Measurements from ENCODE around the gene EIF4G3. TPM values are rescaled to one million over a fixed set of nuclear protein-coding genes. Genes with fewer than 3 reads are reported as not detected.

EIF4G3 gene
- total and polyA plus RNA-seq, 2 donors, result 17.0 to 22.1 TPM

- no peak for DNase-seq (ENCODE audit: low read depth in 6 of 9, low spot score in 9 of 9)
- WGBS, result 94% methylated on average over 1 of the region's 1 CpG
- H3K4me1 ChIP-seq (ENCODE audit: control insufficient read depth in 2 of 2, insufficient read depth in 2 of 2, low read length in 2 of 2), result no peaks in the 10 kb centered on the region
- no peak overlapping the region for H3K27ac ChIP-seq (ENCODE audit: low read depth in 1 of 2, low read length in 1 of 2)
- H3K36me3 ChIP-seq (ENCODE audit: control insufficient read depth in 2 of 2, insufficient read depth in 2 of 2, low read length in 1 of 2), result peaks cover 13 to 14% of the 10 kb centered on the region in 2 donors
- H3K27me3 ChIP-seq (ENCODE audit: control insufficient read depth in 2 of 2, insufficient read depth in 1 of 2, low read length in 1 of 2), result no peaks in the 10 kb centered on the region
- H3K4me3 ChIP-seq (ENCODE audit: low read length in 2 of 2), result no peak overlapping the region
- H3K9me3 ChIP-seq (ENCODE audit: control insufficient read depth in 2 of 2, insufficient read depth in 1 of 2, low read length in 1 of 2), result no peaks in the 10 kb centered on the region
Measured at GRCh38 chr1:20893931-20894330, 282.8 kb downstream of the EIF4G3 start.

- Histone ChIP-seq H3K27ac (ENCODE audit: low read depth in 1 of 2, low read length in 1 of 2) (no peak overlapping the region), H3K4me1 (ENCODE audit: control insufficient read depth in 2 of 2, insufficient read depth in 2 of 2, low read length in 2 of 2) (no peaks in the 10 kb centered on the region), H3K27me3 (ENCODE audit: control insufficient read depth in 2 of 2, insufficient read depth in 1 of 2, low read length in 1 of 2) (no peaks in the 10 kb centered on the region), H3K36me3 (ENCODE audit: control insufficient read depth in 2 of 2, insufficient read depth in 2 of 2, low read length in 1 of 2) (peaks cover 13 to 14% of the 10 kb centered on the region in 2 donors), H3K9me3 (ENCODE audit: control insufficient read depth in 2 of 2, insufficient read depth in 1 of 2, low read length in 1 of 2) (no peaks in the 10 kb centered on the region), H3K4me3 (ENCODE audit: low read length in 2 of 2) (no peak overlapping the region)
- whole genome bisulfite sequencing, result 97% methylated on average over 1 of the region's 1 CpG
- DNase-seq (ENCODE audit: low read depth in 6 of 9, low spot score in 9 of 9), result no peak
Measured at GRCh38 chr1:20891091-20891490, 285.6 kb downstream of the EIF4G3 start.

GRCh38 chr1:20887246-20887645 is 289.5 kb downstream of the EIF4G3 start:
- WGBS, result 94% methylated on average over 2 of the region's 2 CpGs
- Histone ChIP-seq H3K4me1 (ENCODE audit: control insufficient read depth in 2 of 2, insufficient read depth in 2 of 2, low read length in 2 of 2) (no peaks in the 10 kb centered on the region), H3K27me3 (ENCODE audit: control insufficient read depth in 2 of 2, insufficient read depth in 1 of 2, low read length in 1 of 2) (no peaks in the 10 kb centered on the region), H3K4me3 (ENCODE audit: low read length in 2 of 2) (no peak overlapping the region), H3K36me3 (ENCODE audit: control insufficient read depth in 2 of 2, insufficient read depth in 2 of 2, low read length in 1 of 2) (peaks cover under 1 to 2% of the 10 kb centered on the region in 2 donors), H3K27ac (ENCODE audit: low read depth in 1 of 2, low read length in 1 of 2) (no peak overlapping the region), H3K9me3 (ENCODE audit: control insufficient read depth in 2 of 2, insufficient read depth in 1 of 2, low read length in 1 of 2) (no peaks in the 10 kb centered on the region)
- no peak for DNase-seq (ENCODE audit: low read depth in 6 of 9, low spot score in 9 of 9)

- no peak for DNase-seq (ENCODE audit: low read depth in 6 of 9, low spot score in 9 of 9)
- Histone ChIP-seq H3K27me3 (ENCODE audit: control insufficient read depth in 2 of 2, insufficient read depth in 1 of 2, low read length in 1 of 2) (no peaks in the 10 kb centered on the region), H3K9me3 (ENCODE audit: control insufficient read depth in 2 of 2, insufficient read depth in 1 of 2, low read length in 1 of 2) (no peaks in the 10 kb centered on the region), H3K27ac (ENCODE audit: low read depth in 1 of 2, low read length in 1 of 2) (no peak overlapping the region), H3K4me3 (ENCODE audit: low read length in 2 of 2) (no peak overlapping the region), H3K36me3 (ENCODE audit: control insufficient read depth in 2 of 2, insufficient read depth in 2 of 2, low read length in 1 of 2) (no peaks in the 10 kb centered on the region), H3K4me1 (ENCODE audit: control insufficient read depth in 2 of 2, insufficient read depth in 2 of 2, low read length in 2 of 2) (no peaks in the 10 kb centered on the region)
- 79% methylated on average over 3 of the region's 3 CpGs for WGBS
Measured at GRCh38 chr1:20885121-20885520, 291.6 kb downstream of the EIF4G3 start.

- Histone ChIP-seq H3K27ac (ENCODE audit: low read depth in 1 of 2, low read length in 1 of 2) (no peak overlapping the region), H3K4me3 (ENCODE audit: low read length in 2 of 2) (no peak overlapping the region), H3K9me3 (ENCODE audit: control insufficient read depth in 2 of 2, insufficient read depth in 1 of 2, low read length in 1 of 2) (no peaks in the 10 kb centered on the region), H3K4me1 (ENCODE audit: control insufficient read depth in 2 of 2, insufficient read depth in 2 of 2, low read length in 2 of 2) (no peaks in the 10 kb centered on the region), H3K27me3 (ENCODE audit: control insufficient read depth in 2 of 2, insufficient read depth in 1 of 2, low read length in 1 of 2) (no peaks in the 10 kb centered on the region), H3K36me3 (ENCODE audit: control insufficient read depth in 2 of 2, insufficient read depth in 2 of 2, low read length in 1 of 2) (no peaks in the 10 kb centered on the region)
- WGBS, result over 99% methylated on average over 3 of the region's 3 CpGs
- no peak for DNase-seq (ENCODE audit: low read depth in 6 of 9, low spot score in 9 of 9)
Measured at GRCh38 chr1:20884513-20884912, 292.2 kb downstream of the EIF4G3 start.

GRCh38 chr1:20883766-20884165 is 292.9 kb downstream of the EIF4G3 start:
- WGBS, result 94% methylated on average over 3 of the region's 3 CpGs
- H3K9me3 ChIP-seq (ENCODE audit: control insufficient read depth in 2 of 2, insufficient read depth in 1 of 2, low read length in 1 of 2), result no peaks in the 10 kb centered on the region
- DNase-seq (ENCODE audit: low read depth in 6 of 9, low spot score in 9 of 9), result no peak
- no peaks in the 10 kb centered on the region for H3K27me3 ChIP-seq (ENCODE audit: control insufficient read depth in 2 of 2, insufficient read depth in 1 of 2, low read length in 1 of 2)
- no peak overlapping the region for H3K4me3 ChIP-seq (ENCODE audit: low read length in 2 of 2)
- no peak overlapping the region for H3K27ac ChIP-seq (ENCODE audit: low read depth in 1 of 2, low read length in 1 of 2)
- no peaks in the 10 kb centered on the region for H3K4me1 ChIP-seq (ENCODE audit: control insufficient read depth in 2 of 2, insufficient read depth in 2 of 2, low read length in 2 of 2)
- peaks cover 0 to 6% of the 10 kb centered on the region in 2 donors for H3K36me3 ChIP-seq (ENCODE audit: control insufficient read depth in 2 of 2, insufficient read depth in 2 of 2, low read length in 1 of 2)

- 98% methylated on average over 5 of the region's 5 CpGs for WGBS
- peaks cover 0 to 11% of the 10 kb centered on the region in 2 donors for H3K36me3 ChIP-seq (ENCODE audit: control insufficient read depth in 2 of 2, insufficient read depth in 2 of 2, low read length in 1 of 2)
Measured at GRCh38 chr1:20882837-20883236, 293.9 kb downstream of the EIF4G3 start.

GRCh38 chr1:20878799-20879198 is 297.9 kb downstream of the EIF4G3 start:
- Histone ChIP-seq H3K27me3 (ENCODE audit: control insufficient read depth in 2 of 2, insufficient read depth in 1 of 2, low read length in 1 of 2) (no peaks in the 10 kb centered on the region), H3K4me3 (ENCODE audit: low read length in 2 of 2) (no peak overlapping the region), H3K9me3 (ENCODE audit: control insufficient read depth in 2 of 2, insufficient read depth in 1 of 2, low read length in 1 of 2) (no peaks in the 10 kb centered on the region), H3K27ac (ENCODE audit: low read depth in 1 of 2, low read length in 1 of 2) (no peak overlapping the region), H3K36me3 (ENCODE audit: control insufficient read depth in 2 of 2, insufficient read depth in 2 of 2, low read length in 1 of 2) (peaks cover 0 to 14% of the 10 kb centered on the region in 2 donors), H3K4me1 (ENCODE audit: control insufficient read depth in 2 of 2, insufficient read depth in 2 of 2, low read length in 2 of 2) (no peaks in the 10 kb centered on the region)
- DNase-seq (ENCODE audit: low read depth in 6 of 9, low spot score in 9 of 9), result no peak
- WGBS, result 98% methylated on average over 7 of the region's 7 CpGs

More at GRCh38 chr1:20882837-20883236, 293.9 kb downstream of the EIF4G3 start:
- no peak overlapping the region for H3K4me3 ChIP-seq (ENCODE audit: low read length in 2 of 2)
- H3K9me3 ChIP-seq (ENCODE audit: control insufficient read depth in 2 of 2, insufficient read depth in 1 of 2, low read length in 1 of 2), result no peaks in the 10 kb centered on the region
- DNase-seq (ENCODE audit: low read depth in 6 of 9, low spot score in 9 of 9), result no peak
- peak overlapping the region in 1 of 2 donors; percentile 15 for H3K27ac ChIP-seq (ENCODE audit: low read depth in 1 of 2, low read length in 1 of 2)
- no peaks in the 10 kb centered on the region for H3K27me3 ChIP-seq (ENCODE audit: control insufficient read depth in 2 of 2, insufficient read depth in 1 of 2, low read length in 1 of 2)
- H3K4me1 ChIP-seq (ENCODE audit: control insufficient read depth in 2 of 2, insufficient read depth in 2 of 2, low read length in 2 of 2), result no peaks in the 10 kb centered on the region

GRCh38 chr1:20875198-20875973 is 301.3 kb downstream of the EIF4G3 start:
- 92% methylated on average over 4 of the region's 4 CpGs for WGBS

More at GRCh38 chr1:20875198-20875973, 301.3 kb downstream of the EIF4G3 start:
- Histone ChIP-seq H3K36me3 (ENCODE audit: control insufficient read depth in 2 of 2, insufficient read depth in 2 of 2, low read length in 1 of 2) (peaks cover 0 to 14% of the 10 kb centered on the region in 2 donors), H3K27me3 (ENCODE audit: control insufficient read depth in 2 of 2, insufficient read depth in 1 of 2, low read length in 1 of 2) (no peaks in the 10 kb centered on the region), H3K4me1 (ENCODE audit: control insufficient read depth in 2 of 2, insufficient read depth in 2 of 2, low read length in 2 of 2) (no peaks in the 10 kb centered on the region), H3K27ac (ENCODE audit: low read depth in 1 of 2, low read length in 1 of 2) (no peak overlapping the region), H3K4me3 (ENCODE audit: low read length in 2 of 2) (no peak overlapping the region), H3K9me3 (ENCODE audit: control insufficient read depth in 2 of 2, insufficient read depth in 1 of 2, low read length in 1 of 2) (no peaks in the 10 kb centered on the region)
- no peak for DNase-seq (ENCODE audit: low read depth in 6 of 9, low spot score in 9 of 9)
